ENCODE measurements around the gene RET.

Gene RET

DNA sequence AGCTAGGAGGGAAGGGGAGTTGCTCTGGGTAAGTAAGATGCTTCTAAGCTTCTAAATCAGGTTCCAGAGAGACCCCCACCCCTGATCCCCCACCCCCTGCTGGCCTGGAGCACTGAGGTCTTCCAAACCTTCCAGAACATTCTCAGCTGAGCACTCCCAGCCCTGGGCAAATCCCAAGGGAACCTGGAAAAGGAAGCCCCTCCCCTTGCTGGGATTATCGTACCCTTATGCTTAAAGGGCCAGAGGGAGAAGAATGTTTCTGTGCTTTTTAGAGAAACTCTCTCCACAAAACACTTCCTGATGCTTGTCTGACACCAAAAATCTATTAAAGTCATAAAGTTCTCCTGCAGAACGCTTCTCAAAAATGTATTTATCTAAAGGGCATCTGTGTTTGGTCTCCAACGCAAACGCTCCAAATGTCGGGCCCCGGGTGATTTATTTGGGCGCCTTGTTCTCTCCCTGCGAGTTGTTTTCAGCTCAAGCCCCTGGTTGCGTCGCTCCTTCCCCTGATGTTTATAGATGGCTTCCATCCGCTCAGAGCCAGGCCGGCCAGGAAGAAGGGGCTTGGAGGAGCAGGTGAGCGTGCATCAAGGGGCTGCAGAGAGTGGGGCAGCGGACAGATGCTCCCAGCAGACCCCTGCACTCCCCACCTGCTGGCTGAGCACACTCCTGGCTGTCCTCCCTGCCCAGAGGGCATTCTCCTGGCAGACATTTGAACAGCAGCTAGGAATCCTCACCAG is 8.2 kb upstream of the RET start:
- no peak overlapping the region for H3K4me2 ChIP-seq (ENCODE audit: low read length)
- H2AFZ ChIP-seq: no peak overlapping the region
- no peak overlapping the region for H3K4me3 ChIP-seq (ENCODE audit: low read depth, low read length)
- no peaks in the 10 kb centered on the region for H3K27me3 ChIP-seq (ENCODE audit: control insufficient read depth, insufficient read depth, low read length)
- no peaks in the 10 kb centered on the region for H3K4me1 ChIP-seq
- H3K9ac ChIP-seq: no peak overlapping the region
- H3K79me2 ChIP-seq: no peaks in the 10 kb centered on the region
- no peak overlapping the region for H3K27ac ChIP-seq
- H3K9me3 ChIP-seq (ENCODE audit: control insufficient read depth, low read length): no peaks in the 10 kb centered on the region
- TF ChIP-seq, protein P1, sequence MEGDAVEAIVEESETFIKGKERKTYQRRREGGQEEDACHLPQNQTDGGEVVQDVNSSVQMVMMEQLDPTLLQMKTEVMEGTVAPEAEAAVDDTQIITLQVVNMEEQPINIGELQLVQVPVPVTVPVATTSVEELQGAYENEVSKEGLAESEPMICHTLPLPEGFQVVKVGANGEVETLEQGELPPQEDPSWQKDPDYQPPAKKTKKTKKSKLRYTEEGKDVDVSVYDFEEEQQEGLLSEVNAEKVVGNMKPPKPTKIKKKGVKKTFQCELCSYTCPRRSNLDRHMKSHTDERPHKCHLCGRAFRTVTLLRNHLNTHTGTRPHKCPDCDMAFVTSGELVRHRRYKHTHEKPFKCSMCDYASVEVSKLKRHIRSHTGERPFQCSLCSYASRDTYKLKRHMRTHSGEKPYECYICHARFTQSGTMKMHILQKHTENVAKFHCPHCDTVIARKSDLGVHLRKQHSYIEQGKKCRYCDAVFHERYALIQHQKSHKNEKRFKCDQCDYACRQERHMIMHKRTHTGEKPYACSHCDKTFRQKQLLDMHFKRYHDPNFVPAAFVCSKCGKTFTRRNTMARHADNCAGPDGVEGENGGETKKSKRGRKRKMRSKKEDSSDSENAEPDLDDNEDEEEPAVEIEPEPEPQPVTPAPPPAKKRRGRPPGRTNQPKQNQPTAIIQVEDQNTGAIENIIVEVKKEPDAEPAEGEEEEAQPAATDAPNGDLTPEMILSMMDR (IDR thresholded peaks at IDR 0.05): no peak
- H3K36me3 ChIP-seq (ENCODE audit: control insufficient read depth, insufficient read depth, low read length): no peaks in the 10 kb centered on the region

- Histone ChIP-seq H3K4me3 (ENCODE audit: low read depth, low read length) (no peak overlapping the region), H3K9ac (no peak overlapping the region), H3K4me2 (ENCODE audit: low read length) (no peak overlapping the region), H3K79me2 (no peaks in the 10 kb centered on the region), H3K4me1 (no peaks in the 10 kb centered on the region), H2AFZ (no peak overlapping the region), H3K36me3 (ENCODE audit: control insufficient read depth, insufficient read depth, low read length) (no peaks in the 10 kb centered on the region), H3K27ac (no peak overlapping the region), H3K27me3 (ENCODE audit: control insufficient read depth, insufficient read depth, low read length) (no peaks in the 10 kb centered on the region), H3K9me3 (ENCODE audit: control insufficient read depth, low read length) (no peaks in the 10 kb centered on the region)
- TF ChIP-seq, protein P1 (IDR thresholded peaks at IDR 0.05): no peak
These were observed 7.7 kb upstream of the RET start for GRCh38 chr10:43069211-43069515.

GRCh38 chr10:43069579-43069978 is 7.3 kb upstream of the RET start:
- Histone ChIP-seq H3K4me2 (ENCODE audit: low read length) (no peak overlapping the region), H3K27ac (no peak overlapping the region), H3K27me3 (ENCODE audit: control insufficient read depth, insufficient read depth, low read length) (no peaks in the 10 kb centered on the region), H3K9me3 (ENCODE audit: control insufficient read depth, low read length) (no peaks in the 10 kb centered on the region), H2AFZ (no peak overlapping the region), H3K9ac (no peak overlapping the region), H3K4me1 (no peaks in the 10 kb centered on the region), H3K4me3 (ENCODE audit: low read depth, low read length) (no peak overlapping the region), H3K36me3 (ENCODE audit: control insufficient read depth, insufficient read depth, low read length) (no peaks in the 10 kb centered on the region), H3K79me2 (no peaks in the 10 kb centered on the region)
- TF ChIP-seq, protein P1 (IDR thresholded peaks at IDR 0.05): no peak

DNA sequence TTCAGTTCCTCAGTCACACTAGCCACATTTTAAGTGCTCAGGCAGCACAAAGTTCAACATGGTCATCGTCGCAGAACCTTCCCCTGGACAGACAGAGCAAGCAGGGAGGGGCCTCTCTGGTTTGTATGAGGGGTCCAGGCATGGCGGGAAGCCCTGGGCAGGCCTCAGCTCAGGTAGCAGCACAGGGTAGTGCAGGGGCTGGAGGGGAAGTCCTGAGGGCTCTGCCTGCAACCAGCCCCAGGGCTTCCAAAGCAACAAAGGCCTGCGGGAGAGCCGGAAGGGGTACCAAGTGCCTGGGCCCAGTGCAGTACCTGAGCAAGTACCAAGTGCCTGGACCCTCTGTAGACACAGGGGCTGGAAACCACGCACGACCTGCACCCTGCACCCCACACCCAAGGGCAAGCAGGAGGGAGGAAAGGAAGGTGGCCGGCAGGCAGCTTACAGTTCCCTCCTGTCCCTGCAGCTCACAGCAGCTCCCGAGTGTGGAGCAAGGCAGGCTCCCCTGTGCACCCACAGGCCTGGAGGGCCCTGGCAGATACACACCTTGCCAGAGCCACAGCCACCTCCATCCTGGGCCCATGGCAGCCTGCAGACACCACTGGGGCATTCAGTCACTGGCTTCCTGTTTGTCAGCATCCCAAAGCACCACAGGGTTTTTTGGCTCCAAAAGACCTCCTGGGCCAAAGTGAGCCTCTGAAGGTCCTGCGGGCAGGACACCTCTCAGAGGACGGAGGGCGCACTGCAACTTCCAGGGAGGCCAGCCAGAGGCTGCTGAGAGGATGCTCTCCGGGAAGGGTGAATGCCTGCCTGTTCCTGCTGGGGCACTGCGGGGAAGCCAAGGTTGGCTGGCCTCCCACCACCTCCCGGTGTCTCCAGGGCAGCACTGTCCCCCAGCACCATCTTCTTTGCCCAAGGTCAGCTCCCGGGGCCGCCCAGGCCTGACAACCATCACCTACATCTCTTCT is 6.5 kb upstream of the RET start:
- no peak overlapping the region for H3K27ac ChIP-seq
- no peak overlapping the region for H3K4me2 ChIP-seq (ENCODE audit: low read length)
- no peak overlapping the region for H3K4me3 ChIP-seq (ENCODE audit: low read depth, low read length)
- no peaks in the 10 kb centered on the region for H3K9me3 ChIP-seq (ENCODE audit: control insufficient read depth, low read length)
- H2AFZ ChIP-seq: no peak overlapping the region
- H3K79me2 ChIP-seq: no peaks in the 10 kb centered on the region
- no peaks in the 10 kb centered on the region for H3K4me1 ChIP-seq
- no peaks in the 10 kb centered on the region for H3K27me3 ChIP-seq (ENCODE audit: control insufficient read depth, insufficient read depth, low read length)
- TF ChIP-seq, protein P1 (IDR thresholded peaks at IDR 0.05): no peak
- no peak overlapping the region for H3K9ac ChIP-seq
- H3K36me3 ChIP-seq (ENCODE audit: control insufficient read depth, insufficient read depth, low read length): no peaks in the 10 kb centered on the region
